HEK293 (cell line): Measurements from ENCODE around the gene SRSF9.

Experiments
- SETDB1 ChIP-seq: IDR thresholded peaks from one replicate; pipeline ENCODE4 v1.6.1; 2017; ENCODE audit warnings: mild to moderate bottlenecking, low read length, moderate library complexity, mixed read lengths; ENCODE audit not compliant: insufficient read length
- ZNF24 ChIP-seq: fragments of 450-650 bp; formaldehyde crosslinking; IDR thresholded peaks from 2 replicates; pipeline ENCODE4 v1.5.1; 2016; ENCODE audit warnings: missing biosample characterization, missing genetic modification characterization
- ZNF37A ChIP-seq: fragments of 450-650 bp; IDR thresholded peaks from 2 replicates; pipeline ENCODE4 v1.5.1; 2018; ENCODE audit warnings: missing biosample characterization, missing genetic modification characterization
- ZNF488 ChIP-seq: fragments of 450-650 bp; formaldehyde crosslinking; IDR thresholded peaks from 2 replicates; pipeline ENCODE4 v1.5.1; 2016; ENCODE audit warnings: missing biosample characterization, missing genetic modification characterization

GRCh38 chr12:120485961-120486881 lies 16.7 kb upstream of the SRSF9 start:
- no peak for TF ChIP-seq SETDB1
- TF ChIP-seq ZNF488 (tag by site-specific recombination), result no peak
- TF ChIP-seq ZNF24 (tag by site-specific recombination), result no peak
- TF ChIP-seq ZNF37A, result no peak
